ENCODE measurements around the gene URGCP.
A peak's percentile ranks its signal among the peaks of the same experiment; 100 is the strongest.
"Not testable (repeated sequence)": the region's sequence is repeated elsewhere in the genome, so short reads cannot be mapped to it uniquely, and the experiment has no call there.

Gene URGCP

GRCh38 chr7:43915907-43916306 is 9.5 kb upstream of the URGCP start:
- no peak for DNase-seq

DNA sequence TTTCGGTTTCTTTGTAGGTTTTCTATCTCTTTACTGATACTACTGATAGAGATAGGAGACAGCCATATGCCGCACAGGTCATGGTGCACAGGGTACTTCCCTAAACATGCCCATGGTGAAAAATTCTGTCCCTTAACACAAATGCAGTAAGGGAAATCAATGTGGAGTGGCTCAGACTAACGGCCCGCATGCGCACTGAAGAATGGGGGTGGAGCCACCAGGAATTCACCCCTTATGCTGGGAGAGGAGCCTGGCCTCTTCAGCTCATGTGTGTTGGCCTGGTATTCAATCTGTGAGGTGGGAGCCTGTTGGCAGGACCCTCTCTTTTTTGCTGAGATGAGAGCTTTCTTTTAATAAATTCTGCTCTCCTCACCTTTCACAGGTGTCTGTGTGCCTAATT is 8.4 kb upstream of the URGCP start:
- no peak for DNase-seq

DNA sequence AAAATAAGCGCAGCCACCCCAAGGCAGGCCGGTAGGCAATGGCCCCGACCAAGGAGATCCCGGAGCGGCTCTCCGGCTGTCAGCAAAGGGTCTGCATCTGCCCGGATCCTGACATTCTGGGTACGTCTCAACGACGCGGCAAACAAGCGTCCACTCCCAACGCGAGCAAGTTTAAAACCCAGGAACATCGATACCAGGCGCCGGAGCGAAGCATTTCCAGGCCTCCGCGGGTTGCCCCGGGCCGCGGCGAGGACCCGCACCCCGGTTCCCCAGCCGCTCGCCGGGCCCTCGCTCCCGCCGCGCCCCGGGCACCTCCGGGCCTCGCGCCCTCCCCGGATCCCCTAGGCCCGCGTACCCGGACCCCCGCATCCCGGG is 453 bp downstream of the URGCP start:
- DNase-seq, result peak; percentile 33

DNA sequence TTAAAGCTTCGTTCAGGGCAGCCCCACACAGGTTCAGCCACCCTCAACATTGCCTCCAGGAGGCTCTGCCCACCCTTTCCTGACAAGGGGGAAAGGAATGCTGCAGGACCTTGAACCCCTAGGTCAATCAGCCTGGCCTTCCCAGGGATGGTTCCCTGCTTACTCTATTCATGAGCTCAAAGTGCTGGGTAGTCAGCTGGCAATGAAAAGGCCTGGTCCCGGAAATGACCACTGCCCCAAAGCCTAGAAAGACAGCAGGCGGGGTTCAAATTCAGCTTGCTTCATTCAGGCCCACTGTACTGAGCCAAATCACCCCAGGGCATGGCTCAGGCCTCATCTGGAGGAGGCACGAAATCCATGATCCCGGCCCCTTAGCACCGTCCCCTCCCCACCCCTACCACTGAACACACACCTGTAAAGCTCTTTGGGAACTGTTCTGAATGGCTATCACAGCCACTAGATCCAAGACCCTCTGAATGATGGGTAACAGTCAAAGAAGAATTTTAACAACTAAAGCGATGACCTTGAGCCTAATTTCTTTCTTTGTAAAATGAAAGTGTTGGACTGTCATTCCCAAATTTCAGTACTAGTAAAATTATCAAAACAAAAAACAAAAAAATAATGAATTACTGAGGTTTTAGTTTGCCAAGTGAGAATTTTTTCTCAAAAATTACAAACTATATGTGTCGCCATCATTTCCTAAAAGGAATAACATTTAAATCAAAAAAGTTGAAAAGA is 1.0 kb downstream of the URGCP start:
- DNase-seq, result no peak

- no peak for DNase-seq
Observed at GRCh38 chr7:43904533-43905208, 1.7 kb downstream of the URGCP start.

DNA sequence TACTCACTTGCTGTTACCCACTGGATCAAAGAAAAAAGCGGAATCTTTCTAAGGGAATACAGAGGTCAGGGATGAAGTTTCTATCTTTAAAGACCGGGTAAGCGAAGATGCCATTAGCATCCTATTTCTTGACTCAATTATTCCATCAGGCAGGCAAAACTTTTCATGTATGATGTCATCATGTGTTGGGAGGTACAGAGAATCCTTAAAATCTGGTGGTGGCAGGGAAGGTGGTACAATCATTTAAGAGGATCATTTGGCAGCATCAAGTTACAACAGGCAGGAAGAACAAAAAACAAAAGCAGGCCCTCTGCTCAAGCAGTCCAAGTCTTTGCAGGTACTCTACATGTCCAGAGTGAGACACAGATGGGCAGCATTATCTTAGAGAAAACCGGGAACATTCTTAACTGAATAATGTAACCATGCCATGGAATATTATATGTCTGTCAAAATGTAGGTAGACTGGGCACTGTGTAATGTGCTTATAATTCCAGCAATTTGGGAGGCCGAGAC is 3.8 kb downstream of the URGCP start:
- no peak for DNase-seq

GRCh38 chr7:43898571-43898970 is 7.8 kb downstream of the URGCP start:
- not testable (repeated sequence) for DNase-seq

DNA sequence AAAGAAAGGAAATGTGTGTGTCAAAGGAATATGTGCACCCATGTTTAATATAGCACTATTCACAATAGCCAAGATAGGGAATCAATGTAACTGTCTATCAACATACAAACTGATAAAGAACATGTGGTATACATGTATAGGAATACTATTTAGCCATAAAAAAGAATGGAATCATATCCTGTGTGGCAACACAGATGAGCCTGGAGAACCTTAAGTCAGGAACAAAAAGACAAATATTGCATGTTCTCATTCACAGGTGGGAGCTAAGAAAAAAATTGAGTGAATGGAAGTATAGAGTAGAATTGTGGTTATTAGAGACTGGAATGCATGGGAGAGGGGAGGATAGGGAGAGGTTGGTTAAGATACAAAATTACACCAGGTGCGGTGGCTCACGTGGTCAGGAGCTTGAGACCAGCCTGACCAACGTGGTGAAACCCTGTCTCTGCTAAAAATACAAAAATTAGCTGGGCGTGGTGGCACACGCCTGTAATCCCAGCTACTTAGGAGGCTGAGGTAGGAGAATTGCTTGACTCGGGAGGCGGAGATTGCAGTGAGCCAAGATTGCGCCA is 10.5 kb downstream of the URGCP start:
- no peak for DNase-seq

GRCh38 chr7:43891069-43891955 is 15.1 kb downstream of the URGCP start:
- DNase-seq, result no peak

- DNase-seq, result no peak
Observed at GRCh38 chr7:43890468-43890867, 15.9 kb downstream of the URGCP start.

DNA sequence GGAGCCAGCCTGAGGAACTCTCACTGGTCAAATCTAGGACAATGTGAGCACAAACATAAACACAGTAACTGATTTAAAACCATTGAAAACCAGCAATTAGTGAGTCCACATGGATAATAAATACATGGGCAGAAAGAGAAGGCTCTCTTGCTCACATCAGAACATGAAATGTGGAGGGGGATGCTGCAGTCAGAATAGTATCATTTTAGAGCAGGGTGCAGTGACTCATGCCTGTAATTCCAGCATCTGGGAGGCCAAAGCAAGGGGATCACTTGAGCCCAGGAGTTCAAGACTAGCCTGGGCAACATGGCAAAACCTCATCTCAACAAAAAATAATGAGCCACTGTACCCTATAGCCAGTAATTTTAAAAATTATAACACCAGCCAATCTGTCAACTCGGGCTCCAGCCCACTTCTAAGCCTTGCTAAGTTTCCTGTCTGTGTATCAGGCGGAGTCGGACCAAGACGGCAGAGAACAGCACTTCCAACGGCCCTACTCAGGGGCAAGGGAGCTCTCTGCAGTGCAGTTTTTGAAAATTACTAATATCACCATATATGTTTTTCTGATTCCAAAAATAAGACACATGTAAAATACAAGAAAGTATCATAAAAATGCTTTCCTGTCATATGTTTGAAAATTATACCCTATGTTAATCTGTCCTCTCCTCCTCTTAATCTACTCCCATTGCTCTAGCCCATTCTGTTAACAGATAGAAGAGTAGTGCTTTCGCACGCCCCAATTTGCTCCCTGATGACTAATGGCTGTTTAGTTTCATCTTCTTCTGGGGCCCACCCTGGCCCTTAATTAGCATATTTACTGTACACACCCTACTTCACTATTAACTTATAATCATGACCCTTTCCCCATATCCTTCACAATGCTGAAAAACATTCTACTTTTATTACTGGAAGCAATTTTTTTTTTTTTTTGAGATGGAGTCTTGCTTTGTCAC is 17.1 kb downstream of the URGCP start:
- DNase-seq, result no peak

- no peak for DNase-seq
Observed at GRCh38 chr7:43884617-43885016, 21.8 kb downstream of the URGCP start.

DNA sequence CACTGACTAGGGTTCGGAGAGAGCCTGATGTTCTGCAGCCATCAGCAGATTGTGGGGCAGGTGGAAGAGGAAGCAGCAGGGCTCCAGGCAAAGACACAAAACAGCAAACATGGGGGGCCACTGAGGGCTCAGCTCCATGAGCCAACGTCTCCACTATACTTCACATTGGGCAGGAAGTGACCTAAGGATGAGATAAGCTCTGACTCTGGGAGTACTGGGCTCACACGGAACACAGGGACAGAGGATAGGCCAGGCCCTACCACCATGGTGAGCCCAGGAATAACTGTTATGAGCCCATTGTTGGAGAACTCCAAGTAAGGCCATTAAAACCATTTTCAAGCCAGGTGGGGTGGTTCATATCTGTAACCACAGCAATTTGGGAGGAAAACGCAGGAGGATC is 22.2 kb downstream of the URGCP start:
- no peak for DNase-seq

- DNase-seq, result no peak
Observed at GRCh38 chr7:43880596-43880995, 25.8 kb downstream of the URGCP start.

DNA sequence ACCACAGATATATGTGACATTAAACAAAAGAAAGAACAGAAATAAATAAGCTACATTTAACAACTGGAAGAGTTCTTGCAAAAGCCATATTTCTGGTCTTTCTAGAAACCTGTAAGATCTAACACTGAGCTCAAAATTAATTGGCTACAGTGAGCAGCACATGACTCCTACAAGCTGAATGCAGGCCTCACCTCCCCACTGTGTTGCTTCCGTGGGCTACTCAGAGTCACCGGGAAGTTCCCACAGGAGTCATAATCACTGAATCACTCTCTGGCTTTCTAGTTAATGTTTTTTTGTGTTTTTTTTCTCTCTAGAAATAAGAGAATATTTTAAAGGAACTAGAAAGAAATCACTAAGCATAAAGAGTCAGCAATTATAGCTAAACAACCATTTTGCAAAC is 26.9 kb downstream of the URGCP start:
- no peak for DNase-seq

GRCh38 chr7:43878867-43879266 is 27.5 kb downstream of the URGCP start:
- no peak for DNase-seq

GRCh38 chr7:43877968-43878864 is 28.2 kb downstream of the URGCP start:
- no peak for DNase-seq

DNA sequence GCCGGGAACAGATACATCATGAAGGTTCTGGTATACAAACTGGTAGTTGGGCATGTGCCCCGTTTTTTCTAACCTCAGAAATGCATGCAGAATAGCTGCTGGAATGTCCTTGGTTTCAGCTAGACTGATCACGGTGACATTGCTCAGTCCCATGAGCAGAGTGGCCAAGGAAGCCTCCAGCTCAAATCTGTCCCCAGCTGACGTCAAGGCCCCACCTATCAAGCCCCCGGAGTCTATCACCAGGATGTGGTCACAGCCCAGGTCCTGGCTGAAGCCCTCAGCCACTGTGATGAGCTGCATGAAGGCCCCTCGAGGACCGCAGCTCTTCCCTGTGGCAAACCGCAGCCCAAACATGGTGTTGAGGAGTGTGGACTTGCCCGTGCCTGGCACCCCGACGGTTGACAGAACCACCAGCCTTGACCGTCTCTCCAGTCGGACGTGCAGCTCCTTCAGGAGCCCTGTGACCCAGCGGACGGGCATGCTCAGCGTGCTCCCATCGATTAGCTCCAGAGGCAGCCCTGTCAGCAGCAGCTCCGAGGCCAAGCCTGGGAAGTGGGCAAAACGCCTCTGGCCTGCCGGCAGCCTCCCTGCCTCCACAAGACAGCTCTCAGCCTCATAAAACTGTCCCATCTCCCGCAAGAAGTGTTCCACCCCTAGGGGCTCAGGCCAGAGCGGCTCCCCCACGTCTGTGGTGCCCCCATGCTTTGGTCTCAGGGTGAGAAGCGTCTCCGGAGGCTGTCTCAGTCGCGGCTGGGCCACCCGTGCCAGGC is 29.2 kb downstream of the URGCP start:
- no peak for DNase-seq

- DNase-seq, result no peak
Observed at GRCh38 chr7:43876241-43876640, 30.2 kb downstream of the URGCP start.

DNA sequence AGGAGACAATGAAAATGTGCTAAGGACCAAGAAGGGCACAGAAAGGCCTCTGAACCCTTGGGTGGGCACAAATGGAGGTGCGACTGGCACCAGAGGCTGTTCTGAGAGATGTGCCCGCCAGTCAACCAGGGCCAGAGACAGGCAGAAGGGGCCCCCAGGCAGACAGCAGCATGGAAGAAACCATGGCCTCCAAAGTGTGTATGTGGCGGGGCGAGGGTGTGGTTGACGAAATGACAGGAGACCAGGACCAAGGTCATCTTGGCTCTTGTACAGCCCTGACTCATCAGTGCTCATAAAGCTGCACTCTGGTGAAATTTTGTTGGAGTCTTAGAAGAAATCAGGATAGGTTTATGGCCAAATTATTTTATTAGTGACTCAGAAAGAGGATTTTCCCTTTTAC is 33.1 kb downstream of the URGCP start:
- DNase-seq, result no peak

Data from CD4-positive, alpha-beta T cell treated with Interleukin-6 for 4 hours (primary cell).